GM06990 (cell line): Measurements from ENCODE around the gene ABCB9.

Experiments used
- DNase-seq: peaks from one replicate; pipeline ENCODE4 v3.0.0-alpha.2; 2011; ENCODE audit not compliant: insufficient read length; ENCODE audit errors: extremely low read depth
- H3K27me3 ChIP-seq: replicated peaks from 2 replicates; pipeline ENCODE4 v1.6.0; 2011; ENCODE audit warnings: low read length; ENCODE audit not compliant: control insufficient read depth, insufficient read depth
- H3K36me3 ChIP-seq: 2 replicates; pipeline ENCODE4 v1.5.1; 2011; ENCODE audit warnings: low read length; ENCODE audit not compliant: control insufficient read depth, insufficient read depth
- H3K4me3 ChIP-seq: replicated peaks from 2 replicates; pipeline ENCODE4 v1.5.1; 2011; ENCODE audit warnings: low read depth, mild to moderate bottlenecking, control low read depth, low read length
- TF ChIP-seq, protein P1 (sequence below): IDR thresholded peaks from 2 replicates; pipeline ENCODE4 v1.5.1; 2011; ENCODE audit warnings: low read length, control low read depth, mild to moderate bottlenecking, inconsistent platforms; ENCODE audit not compliant: insufficient read depth, poor library complexity, severe bottlenecking

Gene ABCB9

DNA sequence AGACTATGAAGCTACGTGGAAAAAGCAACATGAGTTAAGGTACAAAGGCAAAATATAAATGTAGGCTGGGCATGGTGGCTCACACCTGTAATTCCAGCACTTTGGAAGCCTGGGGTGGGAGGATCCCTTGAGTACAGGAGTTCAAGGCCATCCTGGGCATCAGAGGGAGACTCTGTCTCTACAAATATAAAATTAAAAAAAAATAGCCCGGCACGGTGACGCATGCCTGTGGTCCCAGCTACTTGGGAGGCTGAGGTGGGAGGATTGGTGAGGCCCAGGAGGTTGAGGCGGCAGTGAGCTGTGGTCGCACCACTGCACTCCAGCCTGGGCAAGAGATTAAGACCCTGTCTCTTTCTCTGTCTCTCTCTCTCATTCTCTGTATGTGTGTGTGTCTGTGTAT is 66.4 kb downstream of the ABCB9 start:
- H3K4me3 ChIP-seq: no peak overlapping the region
- H3K27me3 ChIP-seq: no peaks in the 10 kb centered on the region
- no peak for DNase-seq
- no peaks in the 10 kb centered on the region for H3K36me3 ChIP-seq
- TF ChIP-seq, protein P1, sequence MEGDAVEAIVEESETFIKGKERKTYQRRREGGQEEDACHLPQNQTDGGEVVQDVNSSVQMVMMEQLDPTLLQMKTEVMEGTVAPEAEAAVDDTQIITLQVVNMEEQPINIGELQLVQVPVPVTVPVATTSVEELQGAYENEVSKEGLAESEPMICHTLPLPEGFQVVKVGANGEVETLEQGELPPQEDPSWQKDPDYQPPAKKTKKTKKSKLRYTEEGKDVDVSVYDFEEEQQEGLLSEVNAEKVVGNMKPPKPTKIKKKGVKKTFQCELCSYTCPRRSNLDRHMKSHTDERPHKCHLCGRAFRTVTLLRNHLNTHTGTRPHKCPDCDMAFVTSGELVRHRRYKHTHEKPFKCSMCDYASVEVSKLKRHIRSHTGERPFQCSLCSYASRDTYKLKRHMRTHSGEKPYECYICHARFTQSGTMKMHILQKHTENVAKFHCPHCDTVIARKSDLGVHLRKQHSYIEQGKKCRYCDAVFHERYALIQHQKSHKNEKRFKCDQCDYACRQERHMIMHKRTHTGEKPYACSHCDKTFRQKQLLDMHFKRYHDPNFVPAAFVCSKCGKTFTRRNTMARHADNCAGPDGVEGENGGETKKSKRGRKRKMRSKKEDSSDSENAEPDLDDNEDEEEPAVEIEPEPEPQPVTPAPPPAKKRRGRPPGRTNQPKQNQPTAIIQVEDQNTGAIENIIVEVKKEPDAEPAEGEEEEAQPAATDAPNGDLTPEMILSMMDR: no peak

DNA sequence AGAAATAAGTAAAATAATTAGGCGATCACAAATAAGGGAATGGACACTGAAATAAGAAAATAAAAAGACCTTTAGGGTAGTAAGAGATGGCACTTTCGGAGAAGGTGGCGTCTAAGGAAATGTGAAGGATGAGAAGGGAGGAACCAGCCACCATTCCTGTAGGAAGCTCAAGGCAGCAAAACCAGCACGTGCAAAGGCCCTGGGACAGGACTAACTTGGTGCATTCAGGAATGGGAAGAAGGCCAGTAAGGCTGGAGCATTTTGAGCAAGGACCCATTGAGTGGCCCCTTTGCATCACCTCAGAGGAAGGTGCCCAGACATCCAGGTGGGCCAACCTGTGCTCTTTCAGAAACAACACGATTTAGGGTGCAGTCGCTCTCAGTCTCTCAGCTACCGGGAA is 69.6 kb downstream of the ABCB9 start:
- Histone ChIP-seq H3K27me3 (no peaks in the 10 kb centered on the region), H3K36me3 (no peaks in the 10 kb centered on the region), H3K4me3 (no peak overlapping the region)
- TF ChIP-seq, protein P1: no peak
- DNase-seq: no peak

DNA sequence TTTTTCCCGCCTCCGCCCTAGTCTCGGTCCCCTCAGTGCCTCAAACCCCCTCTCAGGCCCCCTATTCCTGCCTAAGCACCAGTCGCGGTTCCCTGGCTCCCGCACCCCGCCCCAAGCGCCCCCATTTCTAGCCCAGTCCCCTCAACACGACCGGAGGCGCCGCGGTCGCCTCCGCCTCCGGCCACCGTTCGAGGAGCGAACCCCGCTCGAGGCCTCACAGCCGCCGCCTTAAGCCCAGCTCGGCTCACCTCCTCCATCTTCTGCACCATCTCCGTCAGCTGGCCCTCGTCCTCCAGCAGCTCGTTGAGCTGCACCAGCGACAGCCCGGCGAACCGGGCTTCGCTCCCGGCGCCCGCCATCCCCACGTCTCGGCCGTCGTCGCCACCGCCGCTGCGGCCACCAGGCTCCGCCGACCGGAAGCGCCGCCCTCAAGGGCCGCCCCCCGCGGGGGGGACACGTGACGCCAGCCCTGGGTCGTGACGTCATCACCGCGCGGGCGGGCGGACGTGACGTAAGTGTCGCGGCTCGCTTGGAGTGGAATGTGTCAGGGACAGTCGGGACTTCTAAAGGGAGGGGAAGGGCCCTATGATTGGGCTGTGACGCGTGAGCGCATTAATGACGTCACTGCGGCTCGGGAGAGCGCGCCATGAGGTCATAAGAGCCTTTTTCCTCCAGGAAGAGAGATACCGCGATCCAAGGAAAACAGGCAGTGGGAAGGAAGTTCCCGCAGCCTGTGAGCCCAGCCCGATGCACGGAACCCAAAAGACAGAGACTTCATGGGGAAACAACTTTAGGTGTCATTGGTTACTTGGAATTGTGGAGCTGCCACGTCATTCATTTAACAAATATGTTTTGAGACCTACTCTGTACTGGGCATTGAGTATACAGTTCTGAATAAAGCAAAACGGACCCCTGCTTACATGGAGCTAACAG is 70.3 kb downstream of the ABCB9 start, which contains the start of gene VPS37B:
Gene VPS37B (minus strand): TSS at position 421 of the 933 bp plus-strand sequence. CDS start 62 bp downstream, at position 359.
- peak; percentile 90 for DNase-seq
- Histone ChIP-seq H3K27me3 (no peaks in the 10 kb centered on the region), H3K36me3 (no peaks in the 10 kb centered on the region), H3K4me3 (peak within 1 kb of the TSS; percentile 69)
- TF ChIP-seq, protein P1: no peak

- no peak for DNase-seq
- Histone ChIP-seq H3K27me3 (no peaks in the 10 kb centered on the region), H3K4me3 (peak overlapping the region; percentile 69), H3K36me3 (no peaks in the 10 kb centered on the region)
- TF ChIP-seq, protein P1: no peak
Observed at GRCh38 chr12:122895320-122895703, 71.0 kb downstream of the ABCB9 start.

GRCh38 chr12:122894193-122895121 is 71.8 kb downstream of the ABCB9 start:
- Histone ChIP-seq H3K27me3 (no peaks in the 10 kb centered on the region), H3K4me3 (peak overlapping the region; percentile 69), H3K36me3 (no peaks in the 10 kb centered on the region)
- TF ChIP-seq, protein P1: no peak
- no peak for DNase-seq
